Activated CD8-positive, alpha-beta memory T cell treated with anti-CD3 and anti-CD28 coated beads, Interleukin-2, amount 50 U/mL, for 1 hour (primary cell): Measurements from ENCODE around the gene HTRA3.

Experiments used
- DNase-seq: peaks from one replicate; pipeline ENCODE4 v3.0.0-alpha.2; 2020; ENCODE audit errors: extremely low read depth

HTRA3 gene

DNA sequence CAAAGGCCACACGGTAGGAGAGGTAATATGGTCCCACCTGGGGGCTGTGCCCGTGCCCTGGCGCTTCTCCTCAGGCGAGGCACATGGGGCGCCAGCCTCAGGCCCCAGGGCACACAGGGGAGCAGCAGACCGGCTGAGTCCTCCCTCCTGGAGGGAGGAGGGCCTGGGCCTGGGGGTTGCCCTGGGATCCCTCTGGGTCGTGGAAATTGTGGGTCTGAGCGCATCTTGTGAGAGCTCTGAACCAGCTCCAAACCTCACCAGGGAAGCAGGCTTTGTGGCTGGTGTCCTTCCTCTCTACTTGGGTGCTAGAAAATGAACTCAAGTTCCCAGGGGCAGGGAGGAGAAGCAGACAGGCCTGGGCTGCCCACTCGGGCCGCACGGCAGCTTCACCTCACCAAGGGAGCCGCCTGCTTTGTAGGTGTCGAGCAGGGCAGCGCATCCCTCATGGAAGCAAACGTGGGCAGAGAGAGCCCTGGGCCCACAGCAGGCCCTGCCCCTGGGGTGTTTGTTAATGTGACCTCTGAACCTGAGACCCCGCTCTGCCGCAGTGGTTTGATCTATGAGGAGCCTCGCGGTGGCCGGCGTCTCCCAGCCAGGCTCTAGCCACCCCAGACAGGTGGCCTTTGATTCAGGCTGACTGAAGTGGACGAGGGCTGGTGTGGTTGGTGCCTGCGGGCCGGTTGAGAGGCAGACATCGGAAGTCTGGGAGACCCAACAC lies 10.8 kb downstream of the HTRA3 start:
- DNase-seq, result no peak

GRCh38 chr4:8280876-8281440 lies 11.4 kb downstream of the HTRA3 start:
- DNase-seq, result no peak

- no peak for DNase-seq
Observed at GRCh38 chr4:8281519-8282133, 12.1 kb downstream of the HTRA3 start.

- no peak for DNase-seq
Observed at GRCh38 chr4:8282134-8282641, 12.6 kb downstream of the HTRA3 start.

GRCh38 chr4:8282742-8283141 lies 13.2 kb downstream of the HTRA3 start:
- no peak for DNase-seq

- no peak for DNase-seq
Observed at GRCh38 chr4:8283161-8283560, 13.6 kb downstream of the HTRA3 start.

- no peak for DNase-seq
Observed at GRCh38 chr4:8283631-8284121, 14.1 kb downstream of the HTRA3 start.

DNA sequence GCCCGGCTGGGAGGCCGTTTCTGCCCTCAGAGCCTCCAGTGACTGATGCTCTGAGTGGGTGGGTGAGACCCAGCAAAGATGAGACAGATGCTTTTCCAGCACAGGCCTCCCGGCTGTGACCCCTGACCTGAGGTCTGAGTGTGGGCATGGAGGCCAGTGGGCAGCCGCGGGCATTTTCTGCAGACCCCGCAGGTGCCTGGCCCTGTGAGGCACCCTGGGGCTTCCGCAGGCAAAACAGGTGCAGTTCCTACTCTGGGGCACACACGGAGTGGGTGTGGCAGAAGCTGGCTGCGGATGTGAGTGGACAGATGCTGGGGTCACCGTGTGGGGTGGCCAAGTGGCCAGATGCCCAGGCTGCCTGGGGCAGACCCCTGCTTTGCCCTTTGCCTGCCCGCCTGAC lies 14.8 kb downstream of the HTRA3 start:
- no peak for DNase-seq

GRCh38 chr4:8285143-8285975 lies 15.8 kb downstream of the HTRA3 start:
- no peak for DNase-seq

GRCh38 chr4:8285976-8286718 lies 16.6 kb downstream of the HTRA3 start:
- DNase-seq, result no peak

DNA sequence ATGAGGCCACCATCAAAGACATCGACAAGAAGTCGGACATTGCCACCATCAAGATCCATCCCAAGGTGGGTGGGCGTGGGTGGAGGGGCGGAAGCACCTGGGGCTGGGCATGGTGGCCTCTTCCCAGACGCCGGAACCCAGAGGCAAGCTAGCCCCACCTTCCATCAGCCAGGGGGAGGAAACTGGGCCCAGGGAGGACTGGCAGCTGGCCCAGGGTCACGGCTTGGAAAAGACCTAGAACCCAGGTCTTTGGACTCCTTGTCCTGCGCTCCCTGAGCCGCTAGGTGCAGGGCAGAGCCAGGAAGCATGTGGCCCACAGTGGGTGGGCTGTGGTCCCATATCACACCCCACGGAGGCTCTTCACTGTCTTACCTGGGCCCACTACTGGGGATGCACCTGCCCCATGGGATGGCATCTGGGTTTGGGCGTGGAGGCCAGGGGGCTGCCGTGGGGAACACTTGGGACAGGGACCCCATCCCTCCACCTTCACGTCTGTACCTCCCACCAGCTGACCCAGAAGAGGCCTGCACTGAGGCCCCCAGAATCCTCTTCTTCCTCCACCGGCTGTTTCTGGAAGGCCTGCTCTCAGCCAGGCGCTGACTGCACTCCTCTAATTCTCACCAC lies 17.3 kb downstream of the HTRA3 start:
- no peak for DNase-seq

GRCh38 chr4:8287343-8288280 lies 18.1 kb downstream of the HTRA3 start:
- DNase-seq, result no peak

- DNase-seq, result no peak
Observed at GRCh38 chr4:8289151-8289750, 19.7 kb downstream of the HTRA3 start.

DNA sequence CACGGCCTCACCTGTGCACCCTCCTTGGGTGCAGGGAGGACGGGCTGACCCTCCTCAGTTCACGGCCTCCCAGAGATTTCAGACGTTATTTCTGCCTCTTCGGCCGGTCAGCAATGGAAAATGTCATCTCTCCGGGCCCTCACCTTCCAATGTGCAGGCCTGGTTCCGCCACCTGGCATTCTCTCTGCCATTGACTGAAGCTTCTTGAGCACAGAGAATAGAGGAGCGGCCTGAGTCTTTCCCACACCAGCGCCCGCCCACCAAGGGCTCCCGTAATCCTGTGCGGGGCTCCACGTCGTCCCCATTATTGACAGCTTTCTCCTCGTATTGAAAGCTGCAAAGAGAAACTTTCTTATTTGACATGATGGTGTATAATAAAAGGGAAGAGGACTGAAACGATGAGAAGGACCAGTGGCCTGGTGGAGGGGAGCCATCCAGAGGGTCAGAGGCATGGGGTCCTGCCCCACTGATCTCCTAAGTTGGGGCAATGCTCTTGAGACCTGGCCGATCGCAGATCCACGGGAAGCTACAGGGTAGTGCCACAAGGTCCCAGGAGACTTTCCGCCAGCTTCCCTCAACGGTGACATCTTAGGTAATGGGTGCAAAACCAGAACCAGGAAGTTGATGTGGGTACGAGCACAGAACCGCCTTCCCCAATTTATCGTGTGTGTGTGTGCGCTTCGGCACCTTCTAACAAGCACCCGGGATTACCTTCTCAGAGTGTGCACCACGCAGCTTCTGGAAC lies 20.6 kb downstream of the HTRA3 start:
- no peak for DNase-seq

- no peak for DNase-seq
Observed at GRCh38 chr4:8290701-8290970, 21.1 kb downstream of the HTRA3 start.

- DNase-seq, result no peak
Observed at GRCh38 chr4:8291036-8291682, 21.6 kb downstream of the HTRA3 start.

DNA sequence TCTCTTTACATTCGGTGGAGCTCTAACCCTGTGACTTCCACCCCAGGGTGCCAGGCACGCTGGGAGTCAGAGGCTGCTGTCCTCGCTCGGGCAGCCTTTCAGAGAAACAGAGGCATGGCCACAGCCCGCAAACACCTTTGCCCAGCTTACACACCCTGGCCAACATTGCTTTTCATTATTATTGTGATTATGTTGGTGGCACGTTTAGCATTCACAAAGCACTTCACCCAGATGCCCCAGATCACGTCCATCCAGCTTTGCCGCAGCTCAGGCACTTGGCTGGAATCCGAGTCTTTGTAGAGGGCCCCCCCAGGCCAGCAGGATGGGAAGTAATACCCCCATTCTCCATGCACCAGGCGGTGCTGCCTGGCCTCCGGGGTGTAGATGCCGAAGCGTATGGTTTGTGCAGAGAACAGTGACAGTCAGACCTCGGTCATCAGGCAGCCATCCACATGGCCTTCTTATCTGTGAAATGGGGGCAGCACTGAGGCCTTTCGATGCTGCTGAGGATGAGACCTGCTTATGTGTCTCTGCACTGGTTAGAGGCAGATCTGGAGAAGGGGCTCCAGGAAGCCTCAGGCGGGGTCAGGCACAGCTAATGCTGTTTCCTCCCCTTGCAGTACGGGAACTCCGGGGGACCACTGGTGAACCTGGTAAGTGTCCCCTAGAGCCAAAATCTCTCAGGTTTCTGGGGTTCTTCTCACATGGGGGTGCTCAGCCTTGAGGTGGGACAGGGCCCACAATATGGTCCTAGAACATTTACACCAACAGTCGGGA lies 22.3 kb downstream of the HTRA3 start:
- no peak for DNase-seq
